ENCODE results near the gene MMP3. TPM values are rescaled to one million over a fixed set of nuclear protein-coding genes. Genes with fewer than 3 reads are reported as not detected.

The MMP3 gene
- polyA plus RNA-seq, 3 donors from 2014 or later, result not detected

DNA sequence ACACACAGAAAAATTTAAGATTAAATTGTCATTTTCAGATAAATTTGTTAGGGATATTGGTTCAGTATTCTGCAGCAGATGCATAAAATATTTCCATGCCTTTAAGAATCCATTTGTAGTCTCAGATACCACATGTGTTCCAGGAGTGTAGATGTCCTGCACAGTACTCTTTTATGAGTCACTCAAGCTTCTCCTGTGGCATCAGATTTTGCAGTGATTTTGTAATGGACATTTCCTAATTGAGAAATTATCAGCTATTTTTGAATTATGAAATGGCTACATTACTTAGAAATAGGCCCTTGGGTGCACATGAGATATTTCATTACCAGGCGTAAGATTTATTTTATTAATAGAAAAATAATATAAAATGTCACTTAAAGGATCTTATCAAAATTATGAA lies 18.9 kb downstream of the MMP3 start:
- peaks cover 0 to 2% (median 0%) of the 10 kb centered on the region in 6 donors for H3K9me3 Mint-ChIP-seq
- H3K4me3 Mint-ChIP-seq, result no peak overlapping the region
- H3K27ac Mint-ChIP-seq, result no peak overlapping the region
- no peak for DNase-seq
- H3K27me3 Mint-ChIP-seq (ENCODE audit: low read depth in 3 of 3), result peaks cover 0 to 3% (median 0%) of the 10 kb centered on the region in 3 donors
- H3K4me1 Mint-ChIP-seq, result no peaks in the 10 kb centered on the region
- no peaks in the 10 kb centered on the region for H3K36me3 Mint-ChIP-seq

GRCh38 chr11:102819491-102819890 lies 23.9 kb downstream of the MMP3 start:
- Mint-ChIP-seq H3K36me3 (no peaks in the 10 kb centered on the region), H3K9me3 (peaks cover 0 to 19% (median 10%) of the 10 kb centered on the region in 6 donors), H3K4me3 (no peak overlapping the region), H3K4me1 (no peaks in the 10 kb centered on the region), H3K27ac (no peak overlapping the region), H3K27me3 (ENCODE audit: low read depth in 3 of 3) (peaks cover 0 to 4% (median 4%) of the 10 kb centered on the region in 3 donors)
- no peak for DNase-seq

GRCh38 chr11:102813484-102813883 lies 29.9 kb downstream of the MMP3 start:
- no peak for DNase-seq
- Mint-ChIP-seq H3K36me3 (no peaks in the 10 kb centered on the region), H3K4me1 (no peaks in the 10 kb centered on the region), H3K4me3 (no peak overlapping the region), H3K27ac (no peak overlapping the region), H3K27me3 (ENCODE audit: low read depth in 3 of 3) (peaks cover 4 to 6% (median 5%) of the 10 kb centered on the region in 3 donors), H3K9me3 (peaks cover 0 to 19% (median 9%) of the 10 kb centered on the region in 6 donors)

DNA sequence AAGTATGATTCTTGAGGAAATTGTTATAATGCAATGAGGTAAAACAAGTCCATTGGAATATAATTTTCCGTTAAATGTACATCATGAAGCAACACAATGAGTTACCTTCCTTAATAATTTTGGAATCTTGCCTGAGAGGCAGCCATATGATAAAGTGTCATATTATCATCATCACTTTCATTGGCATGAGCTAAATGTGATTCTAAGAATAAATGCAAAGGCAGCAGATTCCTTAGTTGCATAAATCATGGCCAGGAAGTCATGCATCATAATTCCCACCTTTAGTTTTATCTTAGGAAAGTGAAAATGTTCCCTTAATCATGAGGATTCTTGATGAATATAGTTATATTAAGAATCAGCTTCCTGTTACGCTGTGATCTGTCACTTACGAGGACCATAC lies 31.2 kb downstream of the MMP3 start:
- Mint-ChIP-seq H3K36me3 (no peaks in the 10 kb centered on the region), H3K9me3 (peaks cover 0 to 14% (median 6%) of the 10 kb centered on the region in 6 donors), H3K4me1 (no peaks in the 10 kb centered on the region), H3K27ac (no peak overlapping the region), H3K4me3 (no peak overlapping the region), H3K27me3 (ENCODE audit: low read depth in 3 of 3) (peaks cover 4 to 7% (median 6%) of the 10 kb centered on the region in 3 donors)
- DNase-seq, result no peak

GRCh38 chr11:102810950-102811660 lies 32.3 kb downstream of the MMP3 start:
- Mint-ChIP-seq H3K27me3 (ENCODE audit: low read depth in 3 of 3) (peaks cover 1 to 7% (median 4%) of the 10 kb centered on the region in 3 donors), H3K9me3 (peaks cover 0 to 5% (median 0%) of the 10 kb centered on the region in 6 donors), H3K36me3 (no peaks in the 10 kb centered on the region), H3K27ac (no peak overlapping the region), H3K4me1 (no peaks in the 10 kb centered on the region), H3K4me3 (no peak overlapping the region)
- no peak for DNase-seq

DNA sequence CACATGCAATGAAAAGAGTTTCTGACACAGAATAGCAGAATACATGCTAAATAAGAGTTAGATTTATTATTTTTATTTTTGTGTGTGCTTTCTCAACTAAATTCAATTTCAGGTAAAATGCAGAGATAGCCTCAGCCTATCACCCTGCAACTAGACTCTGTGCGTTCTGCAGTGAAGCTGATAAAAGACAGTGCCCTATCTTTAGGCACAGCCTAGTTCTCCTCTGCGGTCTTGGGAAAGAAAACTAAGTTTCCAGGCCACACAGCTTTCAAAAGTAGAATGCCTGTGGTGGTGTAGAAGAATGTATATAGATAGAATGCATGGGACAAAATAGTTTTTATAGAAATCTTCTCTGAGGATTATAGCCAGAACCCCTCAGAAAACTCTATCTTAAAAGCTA lies 33.4 kb downstream of the MMP3 start:
- Mint-ChIP-seq H3K27me3 (ENCODE audit: low read depth in 3 of 3) (peaks cover 0 to 8% (median 1%) of the 10 kb centered on the region in 3 donors), H3K4me3 (no peak overlapping the region), H3K36me3 (no peaks in the 10 kb centered on the region), H3K27ac (no peak overlapping the region), H3K9me3 (no peaks in the 10 kb centered on the region), H3K4me1 (no peaks in the 10 kb centered on the region)
- DNase-seq, result no peak

GRCh38 chr11:102807921-102808320 lies 35.5 kb downstream of the MMP3 start:
- Mint-ChIP-seq H3K27me3 (ENCODE audit: low read depth in 3 of 3) (peaks cover 0 to 7% (median 1%) of the 10 kb centered on the region in 3 donors), H3K4me1 (no peaks in the 10 kb centered on the region), H3K27ac (no peak overlapping the region), H3K36me3 (no peaks in the 10 kb centered on the region), H3K9me3 (peaks cover 0 to 2% (median 0%) of the 10 kb centered on the region in 6 donors), H3K4me3 (no peak overlapping the region)
- no peak for DNase-seq

GRCh38 chr11:102806296-102806695 lies 37.1 kb downstream of the MMP3 start:
- Mint-ChIP-seq H3K9me3 (peaks cover 0 to 2% (median 0%) of the 10 kb centered on the region in 6 donors), H3K27ac (no peak overlapping the region), H3K4me1 (no peaks in the 10 kb centered on the region), H3K27me3 (ENCODE audit: low read depth in 3 of 3) (peaks cover 0 to 7% (median 1%) of the 10 kb centered on the region in 3 donors), H3K4me3 (no peak overlapping the region), H3K36me3 (no peaks in the 10 kb centered on the region)
- DNase-seq, result no peak

DNA sequence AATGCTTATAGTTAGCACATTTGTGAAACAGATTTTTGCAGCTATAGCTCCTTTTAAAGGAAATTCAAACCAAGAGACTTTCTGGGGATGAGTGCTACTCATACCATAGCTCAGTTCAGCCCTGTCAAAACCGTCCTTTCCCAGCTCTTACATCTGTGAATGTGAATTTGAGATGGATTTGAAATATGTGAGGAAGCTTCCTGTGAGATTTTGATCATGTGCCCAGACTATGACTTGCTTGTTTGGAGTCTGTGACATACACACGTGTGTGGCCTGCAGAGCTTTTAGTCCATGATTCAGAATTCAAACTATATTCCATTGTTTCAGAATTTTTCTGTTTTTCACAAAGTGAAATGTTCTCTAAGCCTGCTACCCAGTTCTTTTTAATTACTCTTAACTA lies 41.1 kb downstream of the MMP3 start:
- H3K27ac Mint-ChIP-seq, result no peak overlapping the region
- H3K36me3 Mint-ChIP-seq, result no peaks in the 10 kb centered on the region
- DNase-seq, result no peak
- no peak overlapping the region for H3K4me3 Mint-ChIP-seq
- peaks cover 0 to 2% (median 0%) of the 10 kb centered on the region in 6 donors for H3K9me3 Mint-ChIP-seq
- H3K27me3 Mint-ChIP-seq (ENCODE audit: low read depth in 3 of 3), result peaks cover 0 to 1% (median 0%) of the 10 kb centered on the region in 3 donors
- H3K4me1 Mint-ChIP-seq, result no peaks in the 10 kb centered on the region

DNA sequence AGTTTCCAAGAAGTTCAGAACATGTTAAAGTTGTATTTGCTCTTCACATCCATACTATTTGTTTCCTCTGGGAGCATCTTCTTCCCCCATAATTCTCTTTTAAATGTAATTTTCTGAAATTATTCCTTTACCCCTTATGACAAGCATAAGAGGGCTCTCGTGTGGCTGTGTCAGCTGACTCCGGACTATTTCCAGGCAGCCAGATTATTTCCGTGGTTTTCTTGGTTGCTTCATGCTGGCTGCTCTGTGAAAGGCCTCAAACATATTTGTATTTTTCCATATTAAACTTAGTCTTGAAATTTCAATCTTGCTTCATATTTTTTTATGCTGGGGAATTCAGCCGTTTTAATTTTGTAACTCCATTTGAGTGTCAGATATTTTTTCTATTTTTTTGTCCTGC lies 42.6 kb downstream of the MMP3 start:
- Mint-ChIP-seq H3K4me3 (no peak overlapping the region), H3K27ac (no peak overlapping the region), H3K27me3 (ENCODE audit: low read depth in 3 of 3) (peaks cover 0 to under 1% (median 0%) of the 10 kb centered on the region in 3 donors), H3K36me3 (no peaks in the 10 kb centered on the region), H3K9me3 (peaks cover 0 to 2% (median 0%) of the 10 kb centered on the region in 6 donors), H3K4me1 (no peaks in the 10 kb centered on the region)
- no peak for DNase-seq

GRCh38 chr11:102799681-102800340 lies 43.6 kb downstream of the MMP3 start:
- Mint-ChIP-seq H3K36me3 (no peaks in the 10 kb centered on the region), H3K27me3 (ENCODE audit: low read depth in 3 of 3) (no peaks in the 10 kb centered on the region), H3K9me3 (peaks cover 0 to 2% (median 0%) of the 10 kb centered on the region in 6 donors), H3K4me3 (no peak overlapping the region), H3K27ac (no peak overlapping the region), H3K4me1 (no peaks in the 10 kb centered on the region)
- DNase-seq, result no peak

DNA sequence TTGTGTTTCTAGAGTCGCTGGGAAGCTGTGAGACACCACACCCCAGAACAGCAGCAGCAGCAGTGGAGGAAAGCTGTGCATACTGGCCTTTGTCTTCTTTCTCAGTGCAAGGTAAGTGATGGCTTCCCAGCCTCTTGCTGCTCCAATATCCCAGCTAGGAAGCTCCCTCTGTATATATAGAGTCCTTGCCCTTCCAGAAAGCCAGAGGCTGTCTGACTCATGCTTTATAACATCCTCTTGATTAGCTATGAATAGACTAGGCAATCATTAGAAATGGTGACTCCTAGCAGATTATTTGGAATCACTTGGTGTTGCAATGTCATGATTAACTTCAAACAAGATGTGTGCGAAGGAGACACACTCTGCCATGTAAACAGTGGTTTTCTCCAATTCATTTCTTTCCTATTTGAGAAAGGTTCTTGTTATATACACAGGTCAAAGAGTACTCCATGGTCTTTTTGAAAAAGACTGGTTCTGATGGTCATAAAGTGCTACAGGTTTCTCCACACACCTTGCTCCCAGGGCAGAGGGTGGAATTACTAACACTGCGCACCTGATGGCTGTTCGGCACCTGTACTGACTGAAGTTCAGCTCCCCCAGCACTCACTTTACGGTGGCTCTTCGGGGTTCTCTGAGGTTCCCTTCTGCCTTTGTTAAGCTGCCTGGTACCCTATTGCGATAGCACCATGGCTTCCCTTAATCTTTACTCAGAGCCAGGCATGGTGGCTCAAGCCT lies 45.2 kb downstream of the MMP3 start, which contains the start of gene MMP1:
Gene MMP1 (minus strand): TSS at position 149 of the 735 bp plus-strand sequence. CDS start 68 bp downstream, at position 81.
- no peak within 1 kb of the TSS for H3K27ac Mint-ChIP-seq
- H3K4me3 Mint-ChIP-seq, result no peak within 1 kb of the TSS
- H3K36me3 Mint-ChIP-seq, result no peaks in the 10 kb centered on the region
- H3K9me3 Mint-ChIP-seq, result no peaks in the 10 kb centered on the region
- DNase-seq, result no peak
- H3K27me3 Mint-ChIP-seq (ENCODE audit: low read depth in 3 of 3), result peaks cover 0 to 2% (median 0%) of the 10 kb centered on the region in 3 donors
- no peaks in the 10 kb centered on the region for H3K4me1 Mint-ChIP-seq

DNA sequence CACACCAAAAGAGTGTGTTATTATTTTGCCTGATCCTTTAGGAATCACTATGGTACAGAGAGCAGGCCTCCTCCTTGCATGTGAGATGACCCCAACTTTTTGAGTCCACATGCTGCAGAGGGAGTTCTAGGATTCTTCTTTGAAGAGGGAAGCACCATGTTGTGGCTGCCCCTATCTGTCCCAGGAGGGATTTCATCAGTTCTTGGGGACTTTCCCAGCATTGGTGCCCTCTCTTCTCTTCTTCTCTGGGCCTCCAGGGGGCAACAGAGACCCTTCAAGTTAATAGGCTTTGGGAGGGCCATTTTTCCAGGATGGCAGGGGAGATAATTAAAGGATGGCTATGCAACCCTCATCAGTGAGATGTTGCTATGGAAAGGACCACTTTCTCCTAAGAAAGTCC lies 49.0 kb downstream of the MMP3 start:
- H3K4me3 Mint-ChIP-seq, result no peak overlapping the region
- no peak overlapping the region for H3K27ac Mint-ChIP-seq
- H3K27me3 Mint-ChIP-seq (ENCODE audit: low read depth in 3 of 3), result peaks cover 0 to 3% (median 2%) of the 10 kb centered on the region in 3 donors
- H3K36me3 Mint-ChIP-seq, result no peaks in the 10 kb centered on the region
- no peaks in the 10 kb centered on the region for H3K4me1 Mint-ChIP-seq
- DNase-seq, result no peak
- no peaks in the 10 kb centered on the region for H3K9me3 Mint-ChIP-seq
